ENCODE results near the gene MYO16.

MYO16 gene

DNA sequence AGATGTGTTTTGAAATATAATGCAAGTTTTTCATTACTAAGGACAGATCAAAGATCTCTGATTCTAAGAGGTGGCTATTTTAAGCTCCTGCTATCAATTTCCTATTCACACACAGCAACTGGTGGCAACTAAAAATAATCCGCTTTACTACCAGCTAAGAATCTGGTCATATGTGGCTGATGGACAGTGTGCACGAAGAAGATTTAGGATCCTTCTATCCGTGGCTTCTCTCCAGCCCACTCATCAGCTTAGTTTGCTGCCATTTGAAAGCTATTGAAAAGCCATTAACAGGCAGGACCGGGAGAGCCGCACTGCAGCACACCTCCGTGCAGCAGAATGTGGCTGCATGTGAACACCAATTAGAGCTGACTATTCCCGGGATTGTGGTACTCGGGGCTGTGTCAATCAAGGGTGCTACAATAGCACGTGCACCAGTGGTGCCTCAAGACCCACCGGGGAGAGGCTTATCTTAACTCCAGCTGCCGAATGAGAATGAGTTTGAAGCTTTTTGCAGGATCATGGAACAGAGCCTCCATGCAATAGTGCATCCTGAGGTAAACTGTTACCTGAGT lies at the start of gene MYO16:
TSS of gene MYO16 (plus strand) at position 431 of the 572 bp plus-strand sequence. CDS start 234 bp downstream, outside the sequence.
- DNase-seq (ENCODE audit: low spot score): no peak
- in situ Hi-C loops (cut with MboI; ENCODE audit: low pct_unique_long_range_greater_than_20kb, low sequenced_read_pairs, unreplicated experiment): no loop called here
- TF ChIP-seq, protein P1, sequence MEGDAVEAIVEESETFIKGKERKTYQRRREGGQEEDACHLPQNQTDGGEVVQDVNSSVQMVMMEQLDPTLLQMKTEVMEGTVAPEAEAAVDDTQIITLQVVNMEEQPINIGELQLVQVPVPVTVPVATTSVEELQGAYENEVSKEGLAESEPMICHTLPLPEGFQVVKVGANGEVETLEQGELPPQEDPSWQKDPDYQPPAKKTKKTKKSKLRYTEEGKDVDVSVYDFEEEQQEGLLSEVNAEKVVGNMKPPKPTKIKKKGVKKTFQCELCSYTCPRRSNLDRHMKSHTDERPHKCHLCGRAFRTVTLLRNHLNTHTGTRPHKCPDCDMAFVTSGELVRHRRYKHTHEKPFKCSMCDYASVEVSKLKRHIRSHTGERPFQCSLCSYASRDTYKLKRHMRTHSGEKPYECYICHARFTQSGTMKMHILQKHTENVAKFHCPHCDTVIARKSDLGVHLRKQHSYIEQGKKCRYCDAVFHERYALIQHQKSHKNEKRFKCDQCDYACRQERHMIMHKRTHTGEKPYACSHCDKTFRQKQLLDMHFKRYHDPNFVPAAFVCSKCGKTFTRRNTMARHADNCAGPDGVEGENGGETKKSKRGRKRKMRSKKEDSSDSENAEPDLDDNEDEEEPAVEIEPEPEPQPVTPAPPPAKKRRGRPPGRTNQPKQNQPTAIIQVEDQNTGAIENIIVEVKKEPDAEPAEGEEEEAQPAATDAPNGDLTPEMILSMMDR (IDR thresholded peaks at IDR 0.05; ENCODE audit: extremely low read depth, insufficient read depth, missing control alignments): no peak

DNA sequence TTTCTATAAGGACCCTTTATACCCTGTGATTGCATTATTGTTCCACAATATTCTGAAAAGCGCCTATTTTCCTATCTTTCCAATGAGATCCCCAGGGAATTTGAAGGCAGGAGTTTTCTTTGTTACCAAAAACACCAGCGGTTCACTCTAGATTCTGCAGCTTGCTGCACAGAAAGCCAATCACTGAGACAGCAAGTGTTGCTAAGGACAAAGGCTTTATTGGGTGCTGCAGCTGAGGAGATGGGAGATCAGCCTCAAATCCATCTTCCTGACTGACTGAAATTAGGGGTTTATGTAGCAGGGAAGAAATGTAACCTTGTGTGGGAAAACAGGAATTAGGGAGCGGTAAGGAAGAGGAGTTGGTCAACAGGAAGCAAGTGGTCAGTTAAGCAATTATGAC lies 42.6 kb upstream of the MYO16 start:
- no peak for DNase-seq (ENCODE audit: low spot score)
- in situ Hi-C loops (cut with MboI; ENCODE audit: low pct_unique_long_range_greater_than_20kb, low sequenced_read_pairs, unreplicated experiment): no loop called here
- TF ChIP-seq, protein P1 (IDR thresholded peaks at IDR 0.05; ENCODE audit: extremely low read depth, insufficient read depth, missing control alignments): no peak

DNA sequence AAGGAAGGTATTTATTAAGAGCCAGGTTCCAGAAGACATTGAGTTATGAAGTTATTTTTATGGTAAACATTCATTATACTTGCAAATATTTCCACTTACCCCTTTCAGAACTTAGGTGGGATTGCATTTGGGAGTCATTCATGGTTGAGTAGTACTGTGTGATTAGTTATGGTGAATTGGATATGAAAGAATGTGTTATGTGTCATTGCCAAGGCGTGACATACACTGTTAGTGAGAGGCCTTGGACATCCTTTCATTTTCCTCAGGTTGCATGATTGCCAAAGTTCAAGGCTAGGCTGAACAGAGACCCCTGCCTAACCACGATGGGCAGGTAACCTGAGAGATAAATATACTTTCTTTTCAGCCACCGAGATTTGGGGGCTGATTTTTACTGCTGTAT lies 40.9 kb upstream of the MYO16 start:
- no peak for DNase-seq (ENCODE audit: low spot score)
- in situ Hi-C loops (cut with MboI; ENCODE audit: low pct_unique_long_range_greater_than_20kb, low sequenced_read_pairs, unreplicated experiment): no loop called here
- TF ChIP-seq, protein P1 (IDR thresholded peaks at IDR 0.05; ENCODE audit: extremely low read depth, insufficient read depth, missing control alignments): no peak

DNA sequence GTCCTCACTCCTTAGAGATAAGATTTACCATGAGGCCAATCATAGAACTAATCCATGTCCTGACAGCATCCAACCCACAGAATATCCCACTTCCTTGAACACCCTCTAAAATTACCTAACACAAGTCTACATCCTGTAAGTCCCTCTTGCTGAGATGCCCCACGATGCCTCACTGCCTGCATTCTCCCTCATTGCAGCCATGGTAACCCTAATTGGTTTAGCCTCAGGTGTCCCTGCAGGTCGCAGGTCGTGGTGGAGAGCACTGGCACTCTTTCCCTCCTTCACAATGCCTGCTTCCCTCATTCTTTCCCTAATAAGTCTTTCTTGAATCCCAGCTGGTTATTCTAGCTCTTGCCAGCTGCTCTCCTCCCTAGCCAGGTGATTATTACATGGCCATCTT lies 35.3 kb upstream of the MYO16 start:
- in situ Hi-C loops (cut with MboI; ENCODE audit: low pct_unique_long_range_greater_than_20kb, low sequenced_read_pairs, unreplicated experiment): no loop called here
- TF ChIP-seq, protein P1 (IDR thresholded peaks at IDR 0.05; ENCODE audit: extremely low read depth, insufficient read depth, missing control alignments): no peak
- no peak for DNase-seq (ENCODE audit: low spot score)

DNA sequence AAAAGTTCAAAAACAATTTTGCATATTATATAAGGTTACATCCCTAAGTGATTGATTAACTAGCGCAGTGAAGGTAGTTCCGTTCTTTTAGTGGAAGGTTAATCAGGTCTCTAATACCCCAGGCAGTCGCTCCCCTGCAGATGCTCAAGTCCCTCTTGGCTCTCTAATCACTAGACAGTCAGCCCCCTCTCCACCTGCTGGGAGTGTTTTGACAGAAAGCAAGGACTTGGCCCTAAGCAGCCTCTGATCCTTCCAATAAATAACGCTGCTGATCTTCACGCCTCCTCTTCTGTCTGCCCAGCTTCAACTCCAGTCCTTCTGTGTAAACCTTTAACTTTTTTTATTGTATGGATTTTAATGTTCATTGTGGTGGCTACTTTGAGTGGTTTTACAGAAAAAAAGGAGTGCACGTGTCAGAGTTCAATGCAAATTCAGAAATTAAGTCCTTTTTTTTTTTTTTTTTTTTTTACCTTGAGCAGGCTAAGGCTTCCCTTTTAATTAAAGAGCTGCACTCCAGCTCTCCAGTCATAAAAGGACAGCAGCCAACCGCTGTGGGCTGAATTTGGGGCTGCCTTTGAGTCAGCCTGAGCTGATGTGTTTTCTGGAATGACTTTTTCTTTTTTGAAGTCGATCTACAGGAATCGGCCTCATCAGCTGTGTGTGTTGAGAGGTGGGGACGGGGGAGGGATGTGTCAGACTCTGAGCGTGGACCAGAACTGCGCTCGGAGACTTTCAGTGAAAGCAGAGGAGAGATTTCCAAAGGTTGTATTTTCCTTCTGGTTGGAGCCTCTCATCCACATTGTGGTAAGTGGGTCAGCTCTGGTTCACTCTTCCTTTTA lies 33.8 kb upstream of the MYO16 start:
- in situ Hi-C loops (cut with MboI; ENCODE audit: low pct_unique_long_range_greater_than_20kb, low sequenced_read_pairs, unreplicated experiment): no loop called here

DNA sequence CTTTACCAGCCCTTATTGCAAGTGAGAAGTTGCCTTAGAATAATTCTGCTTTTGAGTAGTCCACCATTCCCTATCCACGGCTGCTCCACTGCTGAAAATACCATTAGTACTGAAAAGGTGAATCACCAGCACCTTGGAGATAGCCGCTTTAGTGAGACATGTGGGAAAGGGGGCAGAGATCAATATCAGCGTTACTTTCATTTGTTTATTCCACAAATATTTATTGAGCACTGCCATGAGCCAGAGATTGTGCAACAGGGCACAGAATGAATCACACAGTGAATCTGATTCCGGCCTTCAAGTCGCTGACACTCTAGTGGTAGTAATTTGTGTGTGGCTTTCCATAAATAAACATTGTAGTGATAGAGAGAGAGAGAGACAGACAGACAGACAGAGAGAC lies 31.5 kb upstream of the MYO16 start:
- TF ChIP-seq, protein P1 (IDR thresholded peaks at IDR 0.05; ENCODE audit: extremely low read depth, insufficient read depth, missing control alignments): no peak

More for the DNA sequence above, 33.8 kb upstream of the MYO16 start:
- DNase-seq (ENCODE audit: low spot score): no peak
- TF ChIP-seq, protein P1 (IDR thresholded peaks at IDR 0.05; ENCODE audit: extremely low read depth, insufficient read depth, missing control alignments): no peak

More for the DNA sequence above, 31.5 kb upstream of the MYO16 start:
- no peak for DNase-seq (ENCODE audit: low spot score)
- in situ Hi-C loops (cut with MboI; ENCODE audit: low pct_unique_long_range_greater_than_20kb, low sequenced_read_pairs, unreplicated experiment): no loop called here

Data from GM13977 (cell line).